ENCODE data around the gene SDK2. TPM values are rescaled to one million over a fixed set of nuclear protein-coding genes. Genes with fewer than 3 reads are reported as not detected.
"Not testable (repeated sequence)": the region's sequence is repeated elsewhere in the genome, so short reads cannot be mapped to it uniquely, and the experiment has no call there.

SDK2 gene
- total RNA-seq, 1 donor from 2014 or later: 11.2 TPM

DNA sequence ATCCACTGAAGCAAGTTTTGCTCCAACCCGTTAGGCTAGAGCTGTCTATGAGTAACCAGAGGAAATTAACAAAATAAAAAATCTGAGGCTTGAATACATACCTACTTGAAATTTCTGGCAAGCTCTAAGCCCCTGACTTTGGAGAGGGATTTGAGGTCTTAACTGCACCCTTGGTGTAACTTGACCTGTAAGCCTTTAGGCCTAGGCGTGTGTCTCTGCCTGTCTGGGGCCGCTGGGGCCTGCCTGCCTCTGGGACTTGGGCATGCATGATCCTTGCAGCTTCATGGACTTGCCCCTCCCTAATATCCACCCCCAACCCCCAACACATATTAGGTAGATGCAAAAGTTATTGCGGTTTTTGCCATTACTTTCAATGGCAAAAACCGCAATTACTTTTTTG, 328.8 kb downstream of the SDK2 start:
- peaks cover 2% of the 10 kb centered on the region for H3K79me2 ChIP-seq (ENCODE audit: insufficient read depth, low read length)
- TF ChIP-seq, protein P1, sequence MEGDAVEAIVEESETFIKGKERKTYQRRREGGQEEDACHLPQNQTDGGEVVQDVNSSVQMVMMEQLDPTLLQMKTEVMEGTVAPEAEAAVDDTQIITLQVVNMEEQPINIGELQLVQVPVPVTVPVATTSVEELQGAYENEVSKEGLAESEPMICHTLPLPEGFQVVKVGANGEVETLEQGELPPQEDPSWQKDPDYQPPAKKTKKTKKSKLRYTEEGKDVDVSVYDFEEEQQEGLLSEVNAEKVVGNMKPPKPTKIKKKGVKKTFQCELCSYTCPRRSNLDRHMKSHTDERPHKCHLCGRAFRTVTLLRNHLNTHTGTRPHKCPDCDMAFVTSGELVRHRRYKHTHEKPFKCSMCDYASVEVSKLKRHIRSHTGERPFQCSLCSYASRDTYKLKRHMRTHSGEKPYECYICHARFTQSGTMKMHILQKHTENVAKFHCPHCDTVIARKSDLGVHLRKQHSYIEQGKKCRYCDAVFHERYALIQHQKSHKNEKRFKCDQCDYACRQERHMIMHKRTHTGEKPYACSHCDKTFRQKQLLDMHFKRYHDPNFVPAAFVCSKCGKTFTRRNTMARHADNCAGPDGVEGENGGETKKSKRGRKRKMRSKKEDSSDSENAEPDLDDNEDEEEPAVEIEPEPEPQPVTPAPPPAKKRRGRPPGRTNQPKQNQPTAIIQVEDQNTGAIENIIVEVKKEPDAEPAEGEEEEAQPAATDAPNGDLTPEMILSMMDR (IDR thresholded peaks at IDR 0.05; ENCODE audit: insufficient read depth, low read depth, low read length): no peak
- no peak for TF ChIP-seq EZH2 (IDR thresholded peaks at IDR 0.05; ENCODE audit: insufficient read depth, low read length)

DNA sequence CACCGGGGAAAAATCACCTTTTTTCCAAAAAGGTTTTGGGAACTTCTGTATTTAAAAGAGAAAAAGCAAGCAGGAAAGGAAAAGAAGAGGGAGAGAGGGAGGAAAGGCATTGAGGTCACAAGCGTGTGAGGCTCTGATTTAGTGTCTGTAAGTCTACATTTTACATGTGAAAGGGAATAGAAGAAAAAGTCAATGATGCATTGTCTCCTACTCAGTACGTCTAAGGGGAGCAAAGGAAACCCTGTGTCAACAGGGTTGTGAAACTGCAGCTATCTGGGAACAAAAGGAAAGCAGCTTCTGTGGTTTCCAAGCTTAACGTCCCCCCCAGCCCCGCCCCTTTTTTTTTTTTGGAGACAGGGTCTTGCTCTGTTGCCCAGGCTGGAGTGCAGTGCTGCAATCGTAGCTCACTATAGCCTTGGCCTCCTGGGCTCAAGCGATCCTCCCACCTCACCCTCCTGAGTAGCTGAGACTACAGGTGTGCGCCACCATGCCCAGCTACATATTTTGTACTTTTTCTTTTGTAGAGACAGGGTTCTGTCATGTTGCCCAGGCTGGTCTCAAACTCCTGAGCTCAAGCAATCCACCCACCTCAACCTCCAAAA, 330.6 kb downstream of the SDK2 start:
- Mint-ChIP-seq H3K27me3 (ENCODE audit: low read depth, unreplicated experiment) (peaks cover 15% of the 10 kb centered on the region), H3K4me3 (ENCODE audit: unreplicated experiment) (no peak overlapping the region), H3K9me3 (ENCODE audit: unreplicated experiment) (no peaks in the 10 kb centered on the region), H3K36me3 (ENCODE audit: low read depth, unreplicated experiment) (peaks cover 2% of the 10 kb centered on the region), H3K27ac (ENCODE audit: unreplicated experiment) (no peak overlapping the region), H3K4me1 (ENCODE audit: low read depth, unreplicated experiment) (peaks cover 9% of the 10 kb centered on the region)
- Histone ChIP-seq H3K79me2 (ENCODE audit: insufficient read depth, low read length) (peaks cover 20% of the 10 kb centered on the region), H3K4me1 (ENCODE audit: insufficient read depth, low read length) (peaks cover 13% of the 10 kb centered on the region), H3K27ac (ENCODE audit: low read depth, low read length) (no peak overlapping the region), H3K4me3 (ENCODE audit: insufficient read depth, low read depth, low read length) (no peak overlapping the region), H3K4me2 (ENCODE audit: low read length) (no peak overlapping the region), H3K27me3 (ENCODE audit: insufficient read depth, low read length) (no peaks in the 10 kb centered on the region), H3K36me3 (ENCODE audit: insufficient read depth, low read length) (no peaks in the 10 kb centered on the region), H4K20me1 (ENCODE audit: insufficient read depth, low read length) (peaks cover 3% of the 10 kb centered on the region), H3K9ac (ENCODE audit: low read length) (no peak overlapping the region), H3K9me3 (ENCODE audit: insufficient read depth, low read depth, low read length) (no peaks in the 10 kb centered on the region), H2AFZ (ENCODE audit: low read depth, low read length) (no peak overlapping the region)
- DNase-seq (ENCODE audit: low read depth): no peak
- no peak for FAIRE-seq
- no peak for TF ChIP-seq EZH2 (IDR thresholded peaks at IDR 0.05; ENCODE audit: insufficient read depth, low read length)
- TF ChIP-seq, protein P1 (IDR thresholded peaks at IDR 0.05; ENCODE audit: insufficient read depth, low read depth, low read length): no peak

More for the DNA sequence above, 328.8 kb downstream of the SDK2 start:
- peaks cover 3% of the 10 kb centered on the region for H3K4me1 Mint-ChIP-seq (ENCODE audit: low read depth, unreplicated experiment)
- Histone ChIP-seq H3K4me2 (ENCODE audit: low read length) (no peak overlapping the region), H2AFZ (ENCODE audit: low read depth, low read length) (no peak overlapping the region), H3K4me3 (ENCODE audit: insufficient read depth, low read depth, low read length) (no peak overlapping the region), H3K9me3 (ENCODE audit: insufficient read depth, low read depth, low read length) (no peaks in the 10 kb centered on the region), H3K27ac (ENCODE audit: low read depth, low read length) (no peak overlapping the region), H3K4me1 (ENCODE audit: insufficient read depth, low read length) (no peaks in the 10 kb centered on the region), H3K27me3 (ENCODE audit: insufficient read depth, low read length) (no peaks in the 10 kb centered on the region), H4K20me1 (ENCODE audit: insufficient read depth, low read length) (no peaks in the 10 kb centered on the region), H3K36me3 (ENCODE audit: insufficient read depth, low read length) (no peaks in the 10 kb centered on the region), H3K9ac (ENCODE audit: low read length) (no peak overlapping the region)
- H3K27me3 Mint-ChIP-seq (ENCODE audit: low read depth, unreplicated experiment): peaks cover 15% of the 10 kb centered on the region
- H3K36me3 Mint-ChIP-seq (ENCODE audit: low read depth, unreplicated experiment): peaks cover 2% of the 10 kb centered on the region
- no peak overlapping the region for H3K27ac Mint-ChIP-seq (ENCODE audit: unreplicated experiment)
- peaks cover 2% of the 10 kb centered on the region for H3K9me3 Mint-ChIP-seq (ENCODE audit: unreplicated experiment)
- DNase-seq (ENCODE audit: low read depth): no peak
- no peak for FAIRE-seq
- H3K4me3 Mint-ChIP-seq (ENCODE audit: unreplicated experiment): no peak overlapping the region

DNA sequence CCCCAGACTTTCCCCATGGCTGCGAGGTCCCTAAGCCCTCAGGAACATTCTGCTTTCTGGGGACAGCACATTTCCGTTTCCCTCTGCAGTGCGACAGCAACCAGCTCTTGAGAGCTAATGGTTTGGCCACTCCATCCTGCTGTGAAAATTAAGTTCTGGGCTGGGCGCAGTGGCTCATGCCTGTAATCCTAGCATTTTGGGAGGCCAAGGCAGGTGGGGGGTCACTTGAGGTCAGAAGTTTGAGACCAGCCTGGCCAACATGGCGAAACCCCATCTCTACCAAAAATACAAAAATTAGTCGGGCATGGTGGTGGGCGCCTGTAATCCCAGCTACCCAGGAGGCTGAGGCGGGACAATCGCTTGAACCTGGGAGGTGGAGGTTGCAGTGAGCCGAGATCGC, 331.4 kb downstream of the SDK2 start:
- not testable (repeated sequence) for H3K4me3 Mint-ChIP-seq (ENCODE audit: unreplicated experiment); H3K27ac ChIP-seq (ENCODE audit: low read depth, low read length); H3K27me3 ChIP-seq (ENCODE audit: insufficient read depth, low read length); H3K36me3 Mint-ChIP-seq (ENCODE audit: low read depth, unreplicated experiment); FAIRE-seq; H3K36me3 ChIP-seq (ENCODE audit: insufficient read depth, low read length); H3K27ac Mint-ChIP-seq (ENCODE audit: unreplicated experiment); H3K9me3 Mint-ChIP-seq (ENCODE audit: unreplicated experiment); H3K9me3 ChIP-seq (ENCODE audit: insufficient read depth, low read depth, low read length); DNase-seq (ENCODE audit: low read depth); H4K20me1 ChIP-seq (ENCODE audit: insufficient read depth, low read length); H3K4me3 ChIP-seq (ENCODE audit: insufficient read depth, low read depth, low read length); H3K9ac ChIP-seq (ENCODE audit: low read length)
- Histone ChIP-seq H3K4me1 (ENCODE audit: insufficient read depth, low read length) (peaks cover 20% of the 10 kb centered on the region), H3K79me2 (ENCODE audit: insufficient read depth, low read length) (peaks cover 28% of the 10 kb centered on the region), H2AFZ (ENCODE audit: low read depth, low read length) (peak overlapping the region; percentile 89), H3K4me2 (ENCODE audit: low read length) (peak overlapping the region; percentile 96)
- peaks cover 13% of the 10 kb centered on the region for H3K27me3 Mint-ChIP-seq (ENCODE audit: low read depth, unreplicated experiment)
- H3K4me1 Mint-ChIP-seq (ENCODE audit: low read depth, unreplicated experiment): peaks cover 15% of the 10 kb centered on the region
